Epithelial cell of proximal tubule (primary cell): Measurements from ENCODE around the gene ZNF488. TPM values are rescaled to one million over a fixed set of nuclear protein-coding genes. Genes with fewer than 3 reads are reported as not detected.

Experiments
- DNase-seq: peaks from one replicate; pipeline ENCODE4 v3.0.0-alpha.2; 2011; ENCODE audit warnings: low read depth
- H3K4me3 ChIP-seq: 2 replicates; pipeline ENCODE4 v1.5.1; 2011; ENCODE audit warnings: low read depth, mild to moderate bottlenecking, low read length
- CTCF ChIP-seq: conservative IDR thresholded peaks from 2 replicates; pipeline ENCODE4 v1.5.1; 2012; ENCODE audit warnings: low read depth, mild to moderate bottlenecking, low read length
- total RNA-seq: library from RNA; depleted of rRNA; stranded (reverse); fragments of >200 nt; gene quantifications from 2 replicates; pipeline ENCODE4 v1.2.3, GENCODE V29; 2015

The ZNF488 gene
- total RNA-seq, 1 donor from 2014 or later = 0.63 TPM

GRCh38 chr10:47331491-47331890 lies 52.6 kb downstream of the ZNF488 start:
- H3K4me3 ChIP-seq = no peak overlapping the region
- no peak for DNase-seq
- TF ChIP-seq CTCF = no peak

- DNase-seq = no peak
- TF ChIP-seq CTCF = no peak
- H3K4me3 ChIP-seq = no peak overlapping the region
Measured at GRCh38 chr10:47330804-47331203, 53.3 kb downstream of the ZNF488 start.

GRCh38 chr10:47330366-47330765 lies 53.7 kb downstream of the ZNF488 start:
- DNase-seq = no peak
- H3K4me3 ChIP-seq = no peak overlapping the region
- TF ChIP-seq CTCF = no peak

GRCh38 chr10:47329855-47330254 lies 54.2 kb downstream of the ZNF488 start:
- H3K4me3 ChIP-seq = no peak overlapping the region
- DNase-seq = no peak
- TF ChIP-seq CTCF = no peak

- TF ChIP-seq CTCF = no peak
- DNase-seq = no peak
- H3K4me3 ChIP-seq = no peak overlapping the region
Measured at GRCh38 chr10:47326927-47327330, 57.2 kb downstream of the ZNF488 start.

GRCh38 chr10:47326306-47326926 lies 57.7 kb downstream of the ZNF488 start:
- no peak for DNase-seq
- H3K4me3 ChIP-seq = no peak overlapping the region
- TF ChIP-seq CTCF = no peak
